Uterus (tissue), 4 donors: ENCODE measurements around the gene WTAP. TPM values are rescaled to one million over a fixed set of nuclear protein-coding genes. Genes with fewer than 3 reads are reported as not detected.
"Not testable (repeated sequence)": the region's sequence is repeated elsewhere in the genome, so short reads cannot be mapped to it uniquely, and the experiment has no call there.

Source experiments
- DNase-seq, 2 donors: peaks; one replicate each; pipeline ENCODE4 v3.0.0-alpha.2; 2019 to 2020
- H3K27ac ChIP-seq, 2 donors: fragments of 200-600 bp; sonication (generic); 1 replicate in 1 of 2; 2 replicates in 1 of 2; pipeline ENCODE4 v1.5.1; 2016 to 2018
- H3K27me3 ChIP-seq, 2 donors: fragments of 200-600 bp; sonication (generic); one replicate each; pipeline ENCODE4 v1.5.1; 2018 to 2019; ENCODE audit warnings: control low read depth in 1 of 2
- H3K36me3 ChIP-seq, 2 donors: fragments of 200-600 bp; sonication (generic); one replicate each; pipeline ENCODE4 v1.5.1; 2019; ENCODE audit warnings: control low read depth in 1 of 2
- H3K4me1 ChIP-seq, 2 donors: fragments of 200-600 bp; sonication (generic); one replicate each; pipeline ENCODE4 v1.5.1; 2018 to 2019; ENCODE audit warnings: control low read depth in 1 of 2
- H3K4me3 ChIP-seq, 2 donors: fragments of 200-600 bp; sonication (generic); 1 replicate in 1 of 2; 2 replicates in 1 of 2; pipeline ENCODE4 v1.5.1; 2018 to 2019; ENCODE audit warnings: mild to moderate bottlenecking in 1 of 2
- H3K9me3 ChIP-seq, 2 donors: fragments of 200-600 bp; sonication (generic); one replicate each; pipeline ENCODE4 v1.5.1; 2019; ENCODE audit warnings: control low read depth in 1 of 2
- POLR2A ChIP-seq, 2 donors: fragments of 450-650 bp; IDR thresholded peaks; one replicate each; pipeline ENCODE4 v1.6.1; 2016; ENCODE audit warnings: antibody characterized with exemption in 2 of 2, mild to moderate bottlenecking in 1 of 2, moderate library complexity in 1 of 2
- intact Hi-C: fragments of 100-400 bp; cut with DNase I; formaldehyde crosslinking; loops from one replicate; pipeline ENCODE4 v1.15.1; 2023; ENCODE audit warnings: low total_unique reads
- total RNA-seq, 4 donors: library from RNA; depleted of rRNA in 3 of 4; stranded (reverse); fragments of >200 nt in 3 of 4; gene quantifications; one replicate each; pipeline versions ENCODE4 v1.1.0 to v1.2.4, GENCODE V29; 2014 to 2023
- TF ChIP-seq, protein P1 (sequence below), 4 experiments: fragments of 200-600 bp in 2 of 4; fragments of 450-650 bp in 2 of 4; sonication (generic) in 2 of 4; IDR thresholded peaks; one replicate each; pipeline ENCODE4 v1.5.1; 2016 to 2019; ENCODE audit warnings: antibody characterized with exemption in 4 of 4, mild to moderate bottlenecking in 2 of 4, moderate library complexity in 1 of 4
- donor health status: DM: yes; HTN: yes; CAD: no.

Gene WTAP
- total RNA-seq, 4 donors from 2014 or later = 33.3 to 139 (median 95.9) TPM

DNA sequence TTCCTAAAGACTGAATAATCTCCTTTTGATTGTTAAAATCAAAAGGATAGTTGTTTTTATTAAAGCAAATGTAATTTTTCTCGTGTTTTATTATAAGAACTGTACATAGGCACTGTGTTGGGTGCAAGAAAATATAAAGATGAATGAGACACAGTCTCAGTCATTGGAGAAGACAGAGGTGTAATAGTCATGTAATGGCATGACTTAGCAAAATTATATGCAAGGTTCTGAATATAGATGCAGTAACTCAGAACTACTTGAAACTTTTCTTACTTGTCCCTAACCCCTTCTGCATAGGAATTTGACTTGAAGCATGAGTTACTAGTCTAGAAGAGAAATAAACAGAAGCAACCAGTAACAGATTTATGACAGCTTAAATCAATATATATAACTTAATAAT is 14.9 kb downstream of the WTAP start:
- Histone ChIP-seq H3K4me3 (no peak overlapping the region), H3K4me1 (peaks cover 2 to 9% of the 10 kb centered on the region in 2 donors), H3K36me3 (no peaks in the 10 kb centered on the region), H3K27ac (no peak overlapping the region), H3K9me3 (no peaks in the 10 kb centered on the region), H3K27me3 (no peaks in the 10 kb centered on the region)
- TF ChIP-seq, protein P1, sequence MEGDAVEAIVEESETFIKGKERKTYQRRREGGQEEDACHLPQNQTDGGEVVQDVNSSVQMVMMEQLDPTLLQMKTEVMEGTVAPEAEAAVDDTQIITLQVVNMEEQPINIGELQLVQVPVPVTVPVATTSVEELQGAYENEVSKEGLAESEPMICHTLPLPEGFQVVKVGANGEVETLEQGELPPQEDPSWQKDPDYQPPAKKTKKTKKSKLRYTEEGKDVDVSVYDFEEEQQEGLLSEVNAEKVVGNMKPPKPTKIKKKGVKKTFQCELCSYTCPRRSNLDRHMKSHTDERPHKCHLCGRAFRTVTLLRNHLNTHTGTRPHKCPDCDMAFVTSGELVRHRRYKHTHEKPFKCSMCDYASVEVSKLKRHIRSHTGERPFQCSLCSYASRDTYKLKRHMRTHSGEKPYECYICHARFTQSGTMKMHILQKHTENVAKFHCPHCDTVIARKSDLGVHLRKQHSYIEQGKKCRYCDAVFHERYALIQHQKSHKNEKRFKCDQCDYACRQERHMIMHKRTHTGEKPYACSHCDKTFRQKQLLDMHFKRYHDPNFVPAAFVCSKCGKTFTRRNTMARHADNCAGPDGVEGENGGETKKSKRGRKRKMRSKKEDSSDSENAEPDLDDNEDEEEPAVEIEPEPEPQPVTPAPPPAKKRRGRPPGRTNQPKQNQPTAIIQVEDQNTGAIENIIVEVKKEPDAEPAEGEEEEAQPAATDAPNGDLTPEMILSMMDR (IDR thresholded peaks at IDR 0.05) = no peak
- TF ChIP-seq POLR2A (IDR thresholded peaks at IDR 0.05) = no peak
- no peak for DNase-seq
- intact Hi-C loops = no loop called here

DNA sequence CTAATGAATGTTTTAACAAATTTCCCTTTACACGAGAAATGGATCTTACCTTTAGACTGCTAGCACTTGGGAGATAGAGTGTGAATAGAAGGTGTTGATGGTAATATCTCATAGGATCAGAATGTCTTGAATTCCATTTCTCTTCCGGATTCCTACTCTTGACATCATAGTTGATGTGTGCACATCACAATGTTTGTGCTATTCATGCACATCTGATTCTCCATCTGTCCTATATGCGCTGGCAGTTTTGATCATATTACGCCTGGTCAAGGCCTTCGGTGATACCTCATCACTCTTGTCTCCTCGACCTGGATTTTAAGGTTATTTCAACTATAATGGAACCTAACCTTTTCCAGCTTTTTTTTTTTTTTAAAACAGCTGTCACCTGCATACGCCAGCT is 17.8 kb downstream of the WTAP start:
- TF ChIP-seq, protein P1 (IDR thresholded peaks at IDR 0.05) = no peak
- TF ChIP-seq POLR2A (IDR thresholded peaks at IDR 0.05) = no peak
- intact Hi-C loops = no loop called here
- no peaks in the 10 kb centered on the region for H3K27me3 ChIP-seq
- no peaks in the 10 kb centered on the region for H3K9me3 ChIP-seq
- no peak overlapping the region for H3K27ac ChIP-seq
- H3K4me1 ChIP-seq = peaks cover 0 to 4% of the 10 kb centered on the region in 2 donors
- H3K4me3 ChIP-seq = no peak overlapping the region
- DNase-seq = no peak
- no peaks in the 10 kb centered on the region for H3K36me3 ChIP-seq

DNA sequence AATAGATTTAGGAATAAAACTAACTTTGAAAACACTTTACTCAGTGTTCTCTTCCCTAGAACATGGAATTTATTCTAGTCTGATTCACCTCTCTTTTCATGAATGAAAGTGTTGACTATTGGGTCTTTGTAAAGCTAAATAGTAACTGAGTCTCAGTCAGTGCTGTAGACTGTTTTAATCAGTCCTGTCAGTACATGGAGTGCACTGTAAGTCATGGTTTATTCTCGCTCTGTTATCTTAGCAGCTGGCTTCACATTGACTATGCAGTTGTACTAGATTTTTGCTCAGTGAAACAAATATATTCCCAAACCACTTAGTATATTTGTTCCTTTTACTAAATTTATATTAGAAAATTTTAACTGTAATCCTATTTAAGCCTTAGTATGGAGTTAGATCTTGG is 19.5 kb downstream of the WTAP start:
- Histone ChIP-seq H3K9me3 (no peaks in the 10 kb centered on the region), H3K4me3 (no peak overlapping the region), H3K27me3 (no peaks in the 10 kb centered on the region), H3K4me1 (peaks cover 0 to 4% of the 10 kb centered on the region in 2 donors), H3K36me3 (no peaks in the 10 kb centered on the region), H3K27ac (no peak overlapping the region)
- TF ChIP-seq, protein P1 (IDR thresholded peaks at IDR 0.05) = no peak
- TF ChIP-seq POLR2A (IDR thresholded peaks at IDR 0.05) = no peak
- intact Hi-C loops = no loop called here
- no peak for DNase-seq

DNA sequence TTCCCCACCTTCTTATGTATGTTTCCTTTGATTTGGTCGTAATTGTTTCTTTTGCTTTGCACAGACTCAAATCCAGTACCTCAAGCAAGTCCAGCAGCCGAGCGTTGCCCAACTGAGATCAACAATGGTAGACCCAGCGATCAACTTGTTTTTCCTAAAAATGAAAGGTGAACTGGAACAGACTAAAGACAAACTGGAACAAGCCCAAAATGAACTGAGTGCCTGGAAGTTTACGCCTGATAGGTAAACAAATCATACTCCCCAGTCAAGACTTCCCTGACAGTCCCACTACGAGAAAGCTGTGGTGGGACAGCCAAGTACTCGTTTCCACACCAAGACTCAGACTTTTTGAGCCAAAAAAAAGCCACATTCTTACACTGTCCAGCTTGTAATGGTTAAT is 20.8 kb downstream of the WTAP start:
- intact Hi-C loops, H3K4me1 ChIP-seq, H3K27me3 ChIP-seq, H3K4me3 ChIP-seq, H3K9me3 ChIP-seq, DNase-seq, H3K27ac ChIP-seq, H3K36me3 ChIP-seq: not testable (repeated sequence)

DNA sequence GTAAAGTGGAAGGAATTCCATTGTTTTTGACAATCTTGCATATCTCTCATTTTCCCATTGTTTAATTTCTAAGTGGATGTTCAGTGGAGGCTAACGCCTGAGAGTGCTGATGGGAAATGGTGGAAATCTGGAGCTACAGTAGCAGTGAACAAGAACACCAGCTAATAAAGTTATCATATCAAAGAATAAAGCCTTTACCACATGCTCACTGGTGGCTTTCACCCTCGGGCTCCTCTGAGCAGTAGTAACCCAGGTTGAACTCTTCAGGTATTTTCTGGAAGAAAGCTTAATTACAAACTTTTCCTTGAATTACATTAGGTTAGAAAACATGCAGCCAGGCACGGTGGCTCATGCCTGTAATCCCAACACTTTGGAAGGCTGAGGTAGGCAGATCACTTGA is 24.1 kb downstream of the WTAP start:
- H3K27ac ChIP-seq = no peak overlapping the region
- no peaks in the 10 kb centered on the region for H3K27me3 ChIP-seq
- no peak for DNase-seq
- no peaks in the 10 kb centered on the region for H3K4me1 ChIP-seq
- no peak for TF ChIP-seq POLR2A (IDR thresholded peaks at IDR 0.05)
- TF ChIP-seq, protein P1 (IDR thresholded peaks at IDR 0.05) = no peak
- no peak overlapping the region for H3K4me3 ChIP-seq
- no peaks in the 10 kb centered on the region for H3K36me3 ChIP-seq
- intact Hi-C loops = no loop called here
- no peaks in the 10 kb centered on the region for H3K9me3 ChIP-seq
